ENCODE measurements around the gene TLE1. TPM values are rescaled to one million over a fixed set of nuclear protein-coding genes. Genes with fewer than 3 reads are reported as not detected.

Gene TLE1
- total RNA-seq, 1 experiment from 2014 or later: 97.7 TPM

DNA sequence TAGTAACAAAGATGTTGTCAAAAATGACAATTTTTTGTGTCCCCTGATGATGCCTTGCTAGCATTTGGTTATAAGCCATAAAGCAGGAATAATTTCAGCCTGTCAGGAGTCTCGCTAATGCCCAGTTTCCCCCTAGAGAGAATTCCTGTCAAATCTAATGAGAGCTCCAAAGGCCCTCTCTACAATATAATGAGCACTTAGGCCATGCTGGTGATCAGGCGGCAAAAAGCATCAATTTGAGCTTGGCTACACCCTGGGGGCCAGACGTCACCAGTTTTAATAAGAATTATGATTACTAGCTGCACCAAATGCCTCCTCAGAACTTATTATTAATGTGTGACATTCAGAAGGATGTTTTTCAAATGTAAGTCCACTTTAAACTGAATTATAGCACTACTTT lies 6.1 kb downstream of the TLE1 start:
- Mint-ChIP-seq H3K27me3 (ENCODE audit: low read depth) (no peaks in the 10 kb centered on the region), H3K4me3 (no peak overlapping the region), H3K36me3 (peaks cover 20% of the 10 kb centered on the region), H3K27ac (no peak overlapping the region), H3K9me3 (no peaks in the 10 kb centered on the region), H3K4me1 (peaks cover 24% of the 10 kb centered on the region; the same call in 1 of the 2 replicates)
- CTCF ChIA-PET: interaction anchor here (0.5 to 1.7 kb wide), 6 partner anchors 10 to 160 kb away, joined by 3 to 7 read pairs (median 4); no protein-coding TSS in a partner anchor
- no peak for ATAC-seq
- POLR2A ChIA-PET: interaction anchor here (0.7 kb wide), 2 partner anchors 51 to 100 kb away, joined by 3 read pairs; no protein-coding TSS in a partner anchor
- TF ChIP-seq, protein P1, sequence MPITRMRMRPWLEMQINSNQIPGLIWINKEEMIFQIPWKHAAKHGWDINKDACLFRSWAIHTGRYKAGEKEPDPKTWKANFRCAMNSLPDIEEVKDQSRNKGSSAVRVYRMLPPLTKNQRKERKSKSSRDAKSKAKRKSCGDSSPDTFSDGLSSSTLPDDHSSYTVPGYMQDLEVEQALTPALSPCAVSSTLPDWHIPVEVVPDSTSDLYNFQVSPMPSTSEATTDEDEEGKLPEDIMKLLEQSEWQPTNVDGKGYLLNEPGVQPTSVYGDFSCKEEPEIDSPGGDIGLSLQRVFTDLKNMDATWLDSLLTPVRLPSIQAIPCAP (CRISPR knock-in tag; IDR thresholded peaks at IDR 0.05): no peak
- TF ChIP-seq, protein P2, sequence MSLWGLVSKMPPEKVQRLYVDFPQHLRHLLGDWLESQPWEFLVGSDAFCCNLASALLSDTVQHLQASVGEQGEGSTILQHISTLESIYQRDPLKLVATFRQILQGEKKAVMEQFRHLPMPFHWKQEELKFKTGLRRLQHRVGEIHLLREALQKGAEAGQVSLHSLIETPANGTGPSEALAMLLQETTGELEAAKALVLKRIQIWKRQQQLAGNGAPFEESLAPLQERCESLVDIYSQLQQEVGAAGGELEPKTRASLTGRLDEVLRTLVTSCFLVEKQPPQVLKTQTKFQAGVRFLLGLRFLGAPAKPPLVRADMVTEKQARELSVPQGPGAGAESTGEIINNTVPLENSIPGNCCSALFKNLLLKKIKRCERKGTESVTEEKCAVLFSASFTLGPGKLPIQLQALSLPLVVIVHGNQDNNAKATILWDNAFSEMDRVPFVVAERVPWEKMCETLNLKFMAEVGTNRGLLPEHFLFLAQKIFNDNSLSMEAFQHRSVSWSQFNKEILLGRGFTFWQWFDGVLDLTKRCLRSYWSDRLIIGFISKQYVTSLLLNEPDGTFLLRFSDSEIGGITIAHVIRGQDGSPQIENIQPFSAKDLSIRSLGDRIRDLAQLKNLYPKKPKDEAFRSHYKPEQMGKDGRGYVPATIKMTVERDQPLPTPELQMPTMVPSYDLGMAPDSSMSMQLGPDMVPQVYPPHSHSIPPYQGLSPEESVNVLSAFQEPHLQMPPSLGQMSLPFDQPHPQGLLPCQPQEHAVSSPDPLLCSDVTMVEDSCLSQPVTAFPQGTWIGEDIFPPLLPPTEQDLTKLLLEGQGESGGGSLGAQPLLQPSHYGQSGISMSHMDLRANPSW (CRISPR knock-in tag; conservative IDR thresholded peaks at IDR 0.05; ENCODE audit: low read depth): no peak
- TF ChIP-seq, protein P3, sequence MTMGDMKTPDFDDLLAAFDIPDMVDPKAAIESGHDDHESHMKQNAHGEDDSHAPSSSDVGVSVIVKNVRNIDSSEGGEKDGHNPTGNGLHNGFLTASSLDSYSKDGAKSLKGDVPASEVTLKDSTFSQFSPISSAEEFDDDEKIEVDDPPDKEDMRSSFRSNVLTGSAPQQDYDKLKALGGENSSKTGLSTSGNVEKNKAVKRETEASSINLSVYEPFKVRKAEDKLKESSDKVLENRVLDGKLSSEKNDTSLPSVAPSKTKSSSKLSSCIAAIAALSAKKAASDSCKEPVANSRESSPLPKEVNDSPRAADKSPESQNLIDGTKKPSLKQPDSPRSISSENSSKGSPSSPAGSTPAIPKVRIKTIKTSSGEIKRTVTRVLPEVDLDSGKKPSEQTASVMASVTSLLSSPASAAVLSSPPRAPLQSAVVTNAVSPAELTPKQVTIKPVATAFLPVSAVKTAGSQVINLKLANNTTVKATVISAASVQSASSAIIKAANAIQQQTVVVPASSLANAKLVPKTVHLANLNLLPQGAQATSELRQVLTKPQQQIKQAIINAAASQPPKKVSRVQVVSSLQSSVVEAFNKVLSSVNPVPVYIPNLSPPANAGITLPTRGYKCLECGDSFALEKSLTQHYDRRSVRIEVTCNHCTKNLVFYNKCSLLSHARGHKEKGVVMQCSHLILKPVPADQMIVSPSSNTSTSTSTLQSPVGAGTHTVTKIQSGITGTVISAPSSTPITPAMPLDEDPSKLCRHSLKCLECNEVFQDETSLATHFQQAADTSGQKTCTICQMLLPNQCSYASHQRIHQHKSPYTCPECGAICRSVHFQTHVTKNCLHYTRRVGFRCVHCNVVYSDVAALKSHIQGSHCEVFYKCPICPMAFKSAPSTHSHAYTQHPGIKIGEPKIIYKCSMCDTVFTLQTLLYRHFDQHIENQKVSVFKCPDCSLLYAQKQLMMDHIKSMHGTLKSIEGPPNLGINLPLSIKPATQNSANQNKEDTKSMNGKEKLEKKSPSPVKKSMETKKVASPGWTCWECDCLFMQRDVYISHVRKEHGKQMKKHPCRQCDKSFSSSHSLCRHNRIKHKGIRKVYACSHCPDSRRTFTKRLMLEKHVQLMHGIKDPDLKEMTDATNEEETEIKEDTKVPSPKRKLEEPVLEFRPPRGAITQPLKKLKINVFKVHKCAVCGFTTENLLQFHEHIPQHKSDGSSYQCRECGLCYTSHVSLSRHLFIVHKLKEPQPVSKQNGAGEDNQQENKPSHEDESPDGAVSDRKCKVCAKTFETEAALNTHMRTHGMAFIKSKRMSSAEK (CRISPR knock-in tag; IDR thresholded peaks at IDR 0.05; ENCODE audit: borderline replicate concordance): no peak
- TF ChIP-seq GABPB1 (CRISPR knock-in tag; IDR thresholded peaks at IDR 0.05): no peak
- TF ChIP-seq KAT7 (CRISPR knock-in tag; IDR thresholded peaks at IDR 0.05; ENCODE audit: borderline replicate concordance): no peak
- TF ChIP-seq, protein P4, sequence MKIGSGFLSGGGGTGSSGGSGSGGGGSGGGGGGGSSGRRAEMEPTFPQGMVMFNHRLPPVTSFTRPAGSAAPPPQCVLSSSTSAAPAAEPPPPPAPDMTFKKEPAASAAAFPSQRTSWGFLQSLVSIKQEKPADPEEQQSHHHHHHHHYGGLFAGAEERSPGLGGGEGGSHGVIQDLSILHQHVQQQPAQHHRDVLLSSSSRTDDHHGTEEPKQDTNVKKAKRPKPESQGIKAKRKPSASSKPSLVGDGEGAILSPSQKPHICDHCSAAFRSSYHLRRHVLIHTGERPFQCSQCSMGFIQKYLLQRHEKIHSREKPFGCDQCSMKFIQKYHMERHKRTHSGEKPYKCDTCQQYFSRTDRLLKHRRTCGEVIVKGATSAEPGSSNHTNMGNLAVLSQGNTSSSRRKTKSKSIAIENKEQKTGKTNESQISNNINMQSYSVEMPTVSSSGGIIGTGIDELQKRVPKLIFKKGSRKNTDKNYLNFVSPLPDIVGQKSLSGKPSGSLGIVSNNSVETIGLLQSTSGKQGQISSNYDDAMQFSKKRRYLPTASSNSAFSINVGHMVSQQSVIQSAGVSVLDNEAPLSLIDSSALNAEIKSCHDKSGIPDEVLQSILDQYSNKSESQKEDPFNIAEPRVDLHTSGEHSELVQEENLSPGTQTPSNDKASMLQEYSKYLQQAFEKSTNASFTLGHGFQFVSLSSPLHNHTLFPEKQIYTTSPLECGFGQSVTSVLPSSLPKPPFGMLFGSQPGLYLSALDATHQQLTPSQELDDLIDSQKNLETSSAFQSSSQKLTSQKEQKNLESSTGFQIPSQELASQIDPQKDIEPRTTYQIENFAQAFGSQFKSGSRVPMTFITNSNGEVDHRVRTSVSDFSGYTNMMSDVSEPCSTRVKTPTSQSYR (CRISPR knock-in tag; IDR thresholded peaks at IDR 0.05): no peak
- no peak for TF ChIP-seq FOXJ3 (CRISPR knock-in tag; IDR thresholded peaks at IDR 0.05; ENCODE audit: borderline replicate concordance)
- DNase-seq (ENCODE audit: low spot score): no peak

DNA sequence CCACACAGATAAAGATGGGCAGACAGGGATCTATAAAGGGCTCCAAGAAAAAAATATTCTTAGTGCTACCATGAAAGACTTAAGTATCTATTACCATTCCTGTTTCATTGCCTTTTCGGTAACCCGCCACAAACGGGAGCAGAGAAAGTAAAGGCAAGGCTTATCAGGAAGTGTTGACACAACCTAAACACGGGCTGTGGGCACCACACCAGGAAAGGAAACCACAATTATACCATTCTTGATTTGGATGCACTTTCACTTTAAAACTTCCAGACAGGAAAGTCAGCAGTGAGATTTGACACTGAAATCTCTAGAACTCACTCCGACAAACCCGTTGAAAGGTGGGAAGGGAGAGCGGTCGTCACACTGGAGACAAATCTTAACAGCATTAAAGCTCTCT lies 6.5 kb downstream of the TLE1 start:
- TF ChIP-seq, protein P5, sequence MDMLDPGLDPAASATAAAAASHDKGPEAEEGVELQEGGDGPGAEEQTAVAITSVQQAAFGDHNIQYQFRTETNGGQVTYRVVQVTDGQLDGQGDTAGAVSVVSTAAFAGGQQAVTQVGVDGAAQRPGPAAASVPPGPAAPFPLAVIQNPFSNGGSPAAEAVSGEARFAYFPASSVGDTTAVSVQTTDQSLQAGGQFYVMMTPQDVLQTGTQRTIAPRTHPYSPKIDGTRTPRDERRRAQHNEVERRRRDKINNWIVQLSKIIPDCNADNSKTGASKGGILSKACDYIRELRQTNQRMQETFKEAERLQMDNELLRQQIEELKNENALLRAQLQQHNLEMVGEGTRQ (CRISPR knock-in tag; IDR thresholded peaks at IDR 0.05): no peak
- no peak for TF ChIP-seq SMAD3 (CRISPR knock-in tag; IDR thresholded peaks at IDR 0.05; ENCODE audit: borderline replicate concordance)
- TF ChIP-seq, protein P6, sequence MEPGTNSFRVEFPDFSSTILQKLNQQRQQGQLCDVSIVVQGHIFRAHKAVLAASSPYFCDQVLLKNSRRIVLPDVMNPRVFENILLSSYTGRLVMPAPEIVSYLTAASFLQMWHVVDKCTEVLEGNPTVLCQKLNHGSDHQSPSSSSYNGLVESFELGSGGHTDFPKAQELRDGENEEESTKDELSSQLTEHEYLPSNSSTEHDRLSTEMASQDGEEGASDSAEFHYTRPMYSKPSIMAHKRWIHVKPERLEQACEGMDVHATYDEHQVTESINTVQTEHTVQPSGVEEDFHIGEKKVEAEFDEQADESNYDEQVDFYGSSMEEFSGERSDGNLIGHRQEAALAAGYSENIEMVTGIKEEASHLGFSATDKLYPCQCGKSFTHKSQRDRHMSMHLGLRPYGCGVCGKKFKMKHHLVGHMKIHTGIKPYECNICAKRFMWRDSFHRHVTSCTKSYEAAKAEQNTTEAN (CRISPR knock-in tag; IDR thresholded peaks at IDR 0.05): no peak
- TF ChIP-seq, protein P7, sequence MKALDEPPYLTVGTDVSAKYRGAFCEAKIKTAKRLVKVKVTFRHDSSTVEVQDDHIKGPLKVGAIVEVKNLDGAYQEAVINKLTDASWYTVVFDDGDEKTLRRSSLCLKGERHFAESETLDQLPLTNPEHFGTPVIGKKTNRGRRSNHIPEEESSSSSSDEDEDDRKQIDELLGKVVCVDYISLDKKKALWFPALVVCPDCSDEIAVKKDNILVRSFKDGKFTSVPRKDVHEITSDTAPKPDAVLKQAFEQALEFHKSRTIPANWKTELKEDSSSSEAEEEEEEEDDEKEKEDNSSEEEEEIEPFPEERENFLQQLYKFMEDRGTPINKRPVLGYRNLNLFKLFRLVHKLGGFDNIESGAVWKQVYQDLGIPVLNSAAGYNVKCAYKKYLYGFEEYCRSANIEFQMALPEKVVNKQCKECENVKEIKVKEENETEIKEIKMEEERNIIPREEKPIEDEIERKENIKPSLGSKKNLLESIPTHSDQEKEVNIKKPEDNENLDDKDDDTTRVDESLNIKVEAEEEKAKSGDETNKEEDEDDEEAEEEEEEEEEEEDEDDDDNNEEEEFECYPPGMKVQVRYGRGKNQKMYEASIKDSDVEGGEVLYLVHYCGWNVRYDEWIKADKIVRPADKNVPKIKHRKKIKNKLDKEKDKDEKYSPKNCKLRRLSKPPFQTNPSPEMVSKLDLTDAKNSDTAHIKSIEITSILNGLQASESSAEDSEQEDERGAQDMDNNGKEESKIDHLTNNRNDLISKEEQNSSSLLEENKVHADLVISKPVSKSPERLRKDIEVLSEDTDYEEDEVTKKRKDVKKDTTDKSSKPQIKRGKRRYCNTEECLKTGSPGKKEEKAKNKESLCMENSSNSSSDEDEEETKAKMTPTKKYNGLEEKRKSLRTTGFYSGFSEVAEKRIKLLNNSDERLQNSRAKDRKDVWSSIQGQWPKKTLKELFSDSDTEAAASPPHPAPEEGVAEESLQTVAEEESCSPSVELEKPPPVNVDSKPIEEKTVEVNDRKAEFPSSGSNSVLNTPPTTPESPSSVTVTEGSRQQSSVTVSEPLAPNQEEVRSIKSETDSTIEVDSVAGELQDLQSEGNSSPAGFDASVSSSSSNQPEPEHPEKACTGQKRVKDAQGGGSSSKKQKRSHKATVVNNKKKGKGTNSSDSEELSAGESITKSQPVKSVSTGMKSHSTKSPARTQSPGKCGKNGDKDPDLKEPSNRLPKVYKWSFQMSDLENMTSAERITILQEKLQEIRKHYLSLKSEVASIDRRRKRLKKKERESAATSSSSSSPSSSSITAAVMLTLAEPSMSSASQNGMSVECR (CRISPR knock-in tag; IDR thresholded peaks at IDR 0.05; ENCODE audit: borderline replicate concordance): no peak
- no peak for TF ChIP-seq OVOL2 (CRISPR knock-in tag; IDR thresholded peaks at IDR 0.05; ENCODE audit: borderline replicate concordance)
- Mint-ChIP-seq H3K27me3 (ENCODE audit: low read depth) (no peaks in the 10 kb centered on the region), H3K9me3 (no peaks in the 10 kb centered on the region), H3K36me3 (peaks cover 24% of the 10 kb centered on the region), H3K27ac (peak overlapping the region; percentile 26; the same call in 1 of the 2 replicates), H3K4me1 (peaks cover 27% of the 10 kb centered on the region), H3K4me3 (no peak overlapping the region)
- ChIA-PET CTCF (interaction anchor here (0.5 to 1.7 kb wide), 2 partner anchors 26 to 160 kb away, joined by 4 to 6 read pairs; no protein-coding TSS in a partner anchor), POLR2A (no interaction called here)
- ATAC-seq (no peak), DNase-seq (ENCODE audit: low spot score) (no peak)
